GM12891 (cell line): ENCODE results near the gene ZNF260.

Source experiments
- POLR2A ChIP-seq: IDR thresholded peaks from 2 replicates; pipeline ENCODE4 v1.6.1; 2011; ENCODE audit warnings: low read depth, low read length, control low read depth
- POLR2AphosphoS5 ChIP-seq: IDR thresholded peaks from 2 replicates; pipeline ENCODE4 v1.6.1; 2011; ENCODE audit warnings: low read depth, low read length, control low read depth
- POU2F2 ChIP-seq: IDR thresholded peaks from 2 replicates; pipeline ENCODE4 v1.6.1; 2011; ENCODE audit warnings: low read depth, mild to moderate bottlenecking, control low read depth, low read length, moderate library complexity
- TAF1 ChIP-seq: IDR thresholded peaks from 2 replicates; pipeline ENCODE4 v1.6.1; 2011; ENCODE audit warnings: low read depth, low read length, control low read depth

GRCh38 chr19:36483653-36484052 is 44.4 kb downstream of the ZNF260 start:
- TF ChIP-seq POLR2A (no peak), POLR2AphosphoS5 (no peak), TAF1 (no peak), POU2F2 (no peak)
